Measurements from ENCODE around the gene TSPAN12.
A peak's percentile ranks its signal among the peaks of the same experiment; 100 is the strongest.
"Not testable (repeated sequence)": the region's sequence is repeated elsewhere in the genome, so short reads cannot be mapped to it uniquely, and the experiment has no call there.

TSPAN12 gene

GRCh38 chr7:120857588-120858573 lies at the start of gene TSPAN12:
Gene TSPAN12, minus strand, starts transcription at chr7:120858144. Its CDS starts 1,381 bp downstream, at chr7:120856763.
- peak; percentile 41 for DNase-seq

DNA sequence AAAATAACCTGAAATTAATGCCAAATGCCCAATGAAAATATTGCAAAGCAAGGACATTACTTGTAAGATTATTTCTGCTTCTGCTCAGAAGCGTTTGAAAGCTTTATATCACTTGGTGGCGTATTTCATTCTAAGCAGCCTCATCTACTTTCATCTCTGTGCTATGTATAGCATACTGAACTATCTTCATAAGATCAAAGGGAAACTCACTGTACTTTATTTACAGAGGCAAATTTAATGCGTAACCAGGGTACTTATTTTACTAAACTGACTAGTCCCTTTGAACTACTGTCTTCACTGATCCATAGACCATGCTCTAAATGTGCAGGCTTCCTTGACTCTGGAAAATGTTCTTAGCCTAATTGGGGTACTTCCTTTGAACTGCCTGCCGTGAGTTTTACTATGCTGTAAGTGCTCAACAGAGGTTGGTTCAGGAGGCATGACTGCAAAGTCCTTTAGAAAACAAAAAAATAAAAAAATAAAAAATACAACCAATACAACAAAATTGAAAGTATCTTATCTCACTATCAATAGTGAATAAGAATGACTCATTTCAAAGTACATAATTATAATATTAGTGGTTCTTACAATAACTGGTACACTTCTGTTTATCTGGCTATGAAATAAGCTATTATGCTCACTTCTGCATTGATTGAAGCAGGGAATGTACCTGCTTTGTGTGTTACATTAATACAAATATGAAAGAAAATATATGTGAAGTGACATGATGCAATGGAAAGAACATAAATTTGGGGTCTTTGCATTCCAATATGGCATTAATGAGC lies 41.0 kb upstream of the TSPAN12 start:
- no peak for DNase-seq

DNA sequence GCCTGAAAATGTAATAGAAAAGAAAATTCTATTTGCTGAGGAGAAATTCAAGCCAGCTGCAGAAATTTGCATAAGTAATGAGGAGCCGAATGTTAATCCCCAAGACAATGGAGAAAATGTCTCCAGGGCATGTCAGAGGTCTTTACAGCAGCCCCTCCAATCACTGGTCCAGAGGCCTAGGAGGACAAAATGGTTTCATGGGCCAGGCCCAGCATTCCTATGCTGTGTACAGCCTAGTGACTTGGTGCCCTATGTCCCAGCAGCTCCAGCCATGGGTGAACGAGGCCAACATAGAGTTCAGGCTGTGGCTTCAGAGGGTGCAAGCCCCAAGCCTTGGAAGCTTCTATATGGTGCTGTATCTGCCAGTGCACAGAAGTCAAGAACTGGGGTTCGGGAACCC lies 37.3 kb upstream of the TSPAN12 start:
- not testable (repeated sequence) for DNase-seq

DNA sequence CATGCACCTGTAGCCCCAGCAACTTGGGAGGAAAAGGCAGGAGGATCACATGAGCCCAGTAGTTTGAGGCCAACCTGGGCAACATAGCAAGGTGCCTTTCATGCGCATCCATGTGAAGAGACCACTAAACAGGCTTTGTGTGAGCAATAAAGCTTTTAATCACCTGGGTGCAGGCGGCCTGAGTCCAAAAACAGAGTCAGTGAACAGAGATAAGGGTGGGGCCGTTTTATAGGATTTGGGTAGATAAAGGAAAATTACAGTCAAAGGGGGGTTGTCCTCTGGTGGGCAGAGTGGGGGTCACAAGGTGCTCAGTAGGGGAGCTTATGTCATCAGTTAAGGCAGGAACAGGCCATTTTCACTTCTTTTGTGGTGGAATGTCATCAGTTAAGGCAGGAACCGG lies 27.7 kb upstream of the TSPAN12 start:
- DNase-seq: not testable (repeated sequence)

- DNase-seq: no peak
Measured at GRCh38 chr7:120877701-120878100, 19.8 kb upstream of the TSPAN12 start.

GRCh38 chr7:120876922-120877321 lies 19.0 kb upstream of the TSPAN12 start:
- no peak for DNase-seq

- no peak for DNase-seq
Measured at GRCh38 chr7:120874722-120875121, 16.8 kb upstream of the TSPAN12 start.

DNA sequence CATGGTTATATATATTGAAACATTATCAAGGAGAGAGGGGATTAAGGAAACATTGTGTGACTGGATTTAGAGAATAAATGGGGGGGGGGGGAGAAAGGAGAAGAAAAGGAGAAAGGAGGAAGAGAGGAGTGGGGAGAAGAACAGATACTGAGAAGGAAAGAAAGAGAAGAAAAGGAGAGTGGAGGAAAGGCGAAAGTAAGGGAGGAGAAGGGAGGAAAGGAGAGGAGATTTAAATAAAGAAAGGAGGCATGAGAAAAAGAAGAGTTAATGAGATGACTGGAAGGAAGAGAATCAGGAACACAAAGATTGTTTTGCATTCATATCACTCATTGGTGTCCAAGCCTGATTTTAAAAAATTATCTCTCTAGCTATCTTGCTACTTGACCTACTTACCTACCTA lies 16.1 kb upstream of the TSPAN12 start:
- no peak for DNase-seq

- no peak for DNase-seq
Measured at GRCh38 chr7:120873401-120873800, 15.5 kb upstream of the TSPAN12 start.

GRCh38 chr7:120869700-120870099 lies 11.8 kb upstream of the TSPAN12 start:
- DNase-seq: no peak

DNA sequence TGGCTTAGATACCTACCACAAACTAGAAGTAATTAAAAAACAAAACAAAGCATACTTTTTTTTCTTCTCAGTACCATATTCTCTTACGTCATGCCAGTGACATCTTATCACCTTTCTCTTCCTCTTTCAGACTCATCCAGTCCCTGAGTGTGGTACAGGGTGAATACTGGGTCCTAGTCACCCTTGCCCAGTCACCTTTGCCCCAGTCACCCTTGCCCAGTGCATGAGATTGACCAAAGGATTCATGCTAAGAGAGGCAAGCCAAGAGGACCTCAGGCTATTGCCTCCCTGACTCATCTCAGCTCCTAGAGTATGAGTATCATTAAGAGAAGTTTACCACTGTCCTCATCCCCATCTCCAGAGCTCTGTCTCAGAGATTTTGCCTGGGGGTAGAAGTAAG lies 10.0 kb upstream of the TSPAN12 start:
- DNase-seq: peak; percentile 61

- no peak for DNase-seq
Measured at GRCh38 chr7:120865191-120865981, 7.4 kb upstream of the TSPAN12 start.

GRCh38 chr7:120864141-120864900 lies 6.4 kb upstream of the TSPAN12 start:
- DNase-seq: no peak

GRCh38 chr7:120862987-120863590 lies 5.1 kb upstream of the TSPAN12 start:
- no peak for DNase-seq

DNA sequence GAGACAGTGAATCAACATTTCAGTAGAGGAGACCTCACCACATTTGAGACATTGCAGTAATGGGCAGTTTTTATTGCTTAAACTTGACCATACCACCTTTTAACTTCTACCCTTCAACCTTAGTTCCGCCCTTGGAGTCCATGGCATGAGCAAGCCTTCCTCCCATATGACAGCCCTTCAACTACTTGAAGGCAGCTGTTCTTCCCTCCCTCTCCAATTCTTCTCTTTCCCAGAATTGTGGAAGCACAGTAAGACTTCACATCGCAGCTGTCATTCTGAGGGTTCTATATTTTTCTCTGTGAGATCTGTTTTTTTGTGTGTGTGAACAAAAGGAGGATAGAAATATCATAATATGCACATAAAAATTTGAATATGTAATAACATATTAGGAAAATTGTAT lies 2.2 kb upstream of the TSPAN12 start:
- DNase-seq: no peak

DNA sequence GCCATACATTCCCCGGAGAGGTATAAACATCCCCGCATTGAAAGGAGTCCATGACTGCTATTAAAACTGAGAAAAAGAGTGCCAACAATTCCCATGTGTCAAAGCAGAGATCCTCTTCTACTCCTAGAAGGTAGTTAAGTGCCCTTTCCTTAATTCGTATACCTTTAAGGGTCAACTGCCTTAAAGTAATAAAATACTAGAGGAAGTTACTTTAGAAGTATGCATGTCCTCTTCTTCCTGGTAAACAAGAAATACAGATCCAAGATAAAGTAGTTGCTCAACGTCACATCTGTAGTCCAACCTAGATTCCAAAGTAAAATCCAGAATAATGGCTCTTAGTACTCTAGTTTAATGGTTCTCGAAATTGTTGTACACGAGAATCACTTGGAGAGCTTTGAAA lies 1.5 kb upstream of the TSPAN12 start:
- DNase-seq: no peak

- no peak for DNase-seq
Measured at GRCh38 chr7:120856621-120857352, 1.2 kb downstream of the TSPAN12 start.

DNA sequence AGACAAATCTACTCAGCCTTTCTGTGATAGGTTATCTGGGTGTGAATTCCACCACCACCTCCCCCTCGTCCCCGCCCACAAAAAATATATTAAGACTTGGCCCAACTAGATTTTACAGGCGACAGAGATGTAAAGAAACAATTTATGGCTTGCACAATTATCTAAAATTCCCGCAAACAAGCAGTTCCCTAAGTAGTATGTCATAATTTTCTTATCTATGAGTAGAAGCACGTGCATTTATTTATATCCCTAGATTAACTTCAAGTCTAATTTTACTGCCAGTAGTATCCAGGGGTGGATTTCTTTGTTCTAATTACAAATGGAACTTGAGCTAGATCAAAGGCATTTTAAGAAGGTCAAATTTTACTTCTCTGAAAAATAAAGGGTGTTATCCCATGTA lies 1.7 kb downstream of the TSPAN12 start:
- DNase-seq: no peak

DNA sequence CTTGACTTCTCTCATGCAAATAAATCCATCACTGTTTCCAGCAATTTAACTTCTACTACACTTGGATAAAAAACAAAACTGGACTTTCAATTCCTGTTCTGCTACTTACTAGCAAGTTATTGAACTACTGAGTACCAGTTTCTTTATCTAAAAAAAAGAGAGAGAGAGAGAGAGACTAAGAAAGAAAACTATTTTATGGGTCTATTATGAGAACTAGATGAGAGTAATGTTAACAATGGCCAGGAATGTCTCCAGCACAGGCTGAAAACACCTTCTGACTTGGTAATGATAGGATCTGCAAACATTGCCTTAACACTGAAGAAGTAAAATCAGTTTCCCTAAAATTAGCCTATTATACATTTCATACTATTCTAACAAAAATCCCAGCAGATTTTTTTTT lies 5.2 kb downstream of the TSPAN12 start:
- DNase-seq: no peak

- DNase-seq: no peak
Measured at GRCh38 chr7:120843109-120843508, 14.8 kb downstream of the TSPAN12 start.

GRCh38 chr7:120842121-120842621 lies 15.8 kb downstream of the TSPAN12 start:
- DNase-seq: no peak

All from T1000 (cell line).